Activated naive CD4-positive, alpha-beta T cell treated with anti-CD3 and anti-CD28 coated beads, Interleukin-2, amount 50 U/mL, for 24 hours (primary cell): ENCODE measurements around the gene MRPL58.
A peak's percentile ranks its signal among the peaks of the same experiment; 100 is the strongest.
"Not testable (repeated sequence)": the region's sequence is repeated elsewhere in the genome, so short reads cannot be mapped to it uniquely, and the experiment has no call there.

Experiments used
- H3K27ac Mint-ChIP-seq: one replicate; pipeline ENCODE4 v1.8.0; 2021; ENCODE audit warnings: mild to moderate bottlenecking, mixed read lengths
- H3K27me3 Mint-ChIP-seq: one replicate; pipeline ENCODE4 v1.8.0; 2021; ENCODE audit warnings: mixed read lengths
- H3K36me3 Mint-ChIP-seq: one replicate; pipeline ENCODE4 v1.8.0; 2021; ENCODE audit warnings: mixed read lengths
- H3K4me1 Mint-ChIP-seq: one replicate; pipeline ENCODE4 v1.8.0; 2021; ENCODE audit warnings: mixed read lengths
- H3K4me3 Mint-ChIP-seq: one replicate; pipeline ENCODE4 v1.8.0; 2021; ENCODE audit warnings: mild to moderate bottlenecking, mixed read lengths
- H3K9me3 Mint-ChIP-seq: one replicate; pipeline ENCODE4 v1.8.0; 2021; ENCODE audit warnings: mixed read lengths

MRPL58 gene

DNA sequence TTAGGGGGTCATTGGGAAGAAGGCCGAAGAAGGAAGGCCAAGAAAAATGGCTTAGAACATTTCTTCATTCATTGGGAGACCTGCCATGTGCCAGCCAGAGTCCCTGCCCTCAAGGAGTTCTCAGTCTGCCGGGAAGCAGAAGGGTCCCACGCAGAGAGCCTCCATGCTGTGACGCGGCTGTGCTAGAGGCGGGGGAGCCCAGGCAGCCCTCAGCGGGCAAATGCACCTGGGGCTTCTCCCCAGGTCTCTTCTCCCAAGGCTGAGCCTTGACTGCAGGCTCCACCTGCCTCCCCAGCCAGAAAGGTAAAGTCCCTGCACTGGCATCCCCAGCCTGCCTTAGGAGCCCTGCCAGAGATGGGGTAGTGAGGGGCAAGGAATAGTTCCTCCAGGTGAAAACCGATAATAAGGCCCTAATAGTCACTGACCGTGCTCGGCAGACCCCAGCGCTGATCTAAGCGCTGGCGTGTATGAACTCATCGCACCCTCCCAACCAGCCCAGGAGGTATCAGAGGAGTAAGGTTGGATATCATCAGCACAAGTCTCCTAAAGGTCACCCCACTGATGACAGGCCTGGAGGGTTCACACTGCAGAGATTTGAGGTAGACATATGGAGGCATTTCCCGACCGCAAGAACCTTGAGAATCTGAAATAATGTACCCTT is 31.0 kb upstream of the MRPL58 start:
- Mint-ChIP-seq H3K27ac (no peak overlapping the region), H3K27me3 (no peaks in the 10 kb centered on the region), H3K4me1 (peaks cover 15% of the 10 kb centered on the region), H3K4me3 (peak overlapping the region; percentile 90), H3K9me3 (no peaks in the 10 kb centered on the region), H3K36me3 (no peaks in the 10 kb centered on the region)

DNA sequence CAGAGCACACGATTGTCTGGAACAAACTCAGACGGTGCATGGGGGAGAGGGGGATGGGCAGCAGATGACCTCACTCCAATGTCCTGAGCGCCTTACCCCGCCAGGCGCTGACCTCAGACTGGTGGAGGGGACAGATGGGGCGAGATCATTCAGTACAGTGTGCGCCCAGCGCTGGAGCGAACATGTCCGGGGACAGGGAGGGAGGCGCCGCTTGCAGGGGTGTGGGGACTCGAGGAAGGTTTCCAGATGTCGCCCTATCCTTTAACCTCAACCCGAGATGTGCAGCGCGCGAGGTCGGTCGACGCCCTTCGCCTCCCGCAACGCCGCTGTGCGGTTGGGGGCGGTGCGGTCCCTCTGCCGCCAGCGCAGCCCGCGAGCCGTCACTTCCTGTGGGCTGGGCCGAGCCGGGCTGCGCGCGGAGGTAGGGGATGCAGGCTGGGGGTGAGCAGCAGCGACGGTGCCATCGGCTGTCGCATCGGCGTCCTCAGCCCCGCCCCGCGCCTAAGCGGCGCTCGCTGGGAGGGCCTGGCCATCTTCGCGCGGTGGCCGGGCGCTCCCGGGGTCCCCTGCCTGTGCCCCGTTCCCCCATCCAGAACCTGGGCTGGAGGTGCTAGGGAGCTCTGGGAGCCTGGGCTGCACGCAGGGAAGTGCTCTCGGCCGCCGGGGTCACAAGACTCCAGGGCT is 30.3 kb upstream of the MRPL58 start:
- no peaks in the 10 kb centered on the region for H3K27me3 Mint-ChIP-seq
- no peak overlapping the region for H3K27ac Mint-ChIP-seq
- peaks cover 22% of the 10 kb centered on the region for H3K4me1 Mint-ChIP-seq
- peak overlapping the region; percentile 90 for H3K4me3 Mint-ChIP-seq
- H3K9me3 Mint-ChIP-seq: no peaks in the 10 kb centered on the region
- no peaks in the 10 kb centered on the region for H3K36me3 Mint-ChIP-seq

DNA sequence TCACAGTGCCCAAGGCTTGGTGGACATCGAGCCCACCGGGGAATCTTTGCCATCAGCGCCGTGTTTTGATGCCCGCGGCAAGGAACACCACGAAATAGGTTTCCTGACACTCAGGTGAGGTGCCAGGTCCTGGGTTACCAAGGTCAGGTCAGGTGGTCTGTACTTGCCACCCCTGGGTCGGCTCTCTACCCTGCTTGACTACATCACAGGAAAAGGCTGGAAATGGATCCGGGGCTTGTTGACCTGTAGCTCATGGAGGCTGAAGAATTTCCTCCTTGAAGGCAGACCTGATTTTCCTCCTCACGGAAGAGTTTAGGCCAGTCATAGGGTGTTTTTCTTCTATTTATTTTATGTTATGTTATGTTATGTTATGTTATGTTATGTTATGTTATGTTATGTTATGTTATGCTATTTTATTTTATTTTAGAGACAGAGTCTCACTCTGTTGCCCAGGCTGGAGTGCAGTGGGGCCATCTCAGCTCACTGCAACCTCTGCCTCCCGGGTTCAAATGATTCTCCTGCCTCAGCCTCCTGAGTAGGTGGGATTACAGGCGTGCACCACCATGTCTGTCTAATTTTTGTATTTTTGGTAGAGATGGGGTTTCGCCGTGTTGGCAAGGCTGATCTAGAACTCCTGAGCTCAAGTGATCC is 29.7 kb upstream of the MRPL58 start:
- not testable (repeated sequence) for H3K27ac Mint-ChIP-seq, H3K36me3 Mint-ChIP-seq, H3K9me3 Mint-ChIP-seq, H3K27me3 Mint-ChIP-seq
- peaks cover 24% of the 10 kb centered on the region for H3K4me1 Mint-ChIP-seq
- H3K4me3 Mint-ChIP-seq: peak overlapping the region; percentile 90

DNA sequence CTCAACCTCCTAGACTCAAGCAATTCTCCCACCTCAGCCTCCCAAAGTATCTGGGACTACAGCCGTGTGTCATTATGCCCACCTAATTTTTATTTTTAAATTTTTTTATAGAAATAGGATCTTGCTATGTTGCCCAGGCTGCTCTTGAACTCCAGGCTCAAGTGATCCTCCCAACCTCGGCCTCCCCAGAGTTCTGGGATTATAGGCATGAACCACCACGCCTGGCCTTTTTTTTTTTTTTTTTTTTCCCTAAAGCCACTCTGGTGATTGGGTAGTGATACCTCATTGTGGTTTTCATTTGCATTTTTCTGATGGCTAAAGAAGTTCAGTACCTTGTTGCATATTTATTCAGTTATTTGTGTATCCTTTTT is 26.3 kb upstream of the MRPL58 start:
- Mint-ChIP-seq H3K27me3 (no peaks in the 10 kb centered on the region), H3K9me3 (no peaks in the 10 kb centered on the region), H3K4me3 (no peak overlapping the region), H3K36me3 (no peaks in the 10 kb centered on the region), H3K27ac (no peak overlapping the region), H3K4me1 (peaks cover 18% of the 10 kb centered on the region)

DNA sequence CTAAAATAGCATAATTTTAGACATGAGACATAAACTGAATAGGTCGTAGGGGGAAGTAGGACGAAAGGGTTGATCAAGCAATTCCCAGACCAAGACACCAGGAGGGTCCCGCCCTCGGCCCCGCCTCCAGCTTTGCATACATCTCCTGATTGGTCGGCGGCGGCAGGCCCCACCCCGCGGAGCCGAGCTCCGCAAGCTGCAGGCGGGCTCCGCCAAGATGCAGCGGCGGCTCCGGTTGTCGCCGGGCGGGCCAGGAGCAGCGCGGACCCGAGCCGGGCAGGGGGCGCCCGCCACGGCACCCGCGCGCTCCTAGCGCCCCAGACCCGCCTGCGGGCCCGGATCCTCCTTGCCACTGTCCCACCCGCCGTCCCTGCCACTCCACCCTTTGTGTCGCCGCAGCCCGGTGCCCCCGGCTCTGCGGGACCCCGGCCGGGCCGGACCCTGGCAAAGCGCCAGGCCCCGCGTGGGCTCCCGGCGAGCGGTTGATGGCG is 25.0 kb upstream of the MRPL58 start, which contains the start of gene CDR2L:
Gene CDR2L (plus strand): TSS at position 215 of the 491 bp plus-strand sequence. CDS start 412 bp downstream, outside the sequence.
- Mint-ChIP-seq H3K27me3 (no peaks in the 10 kb centered on the region), H3K4me3 (peak within 1 kb of the TSS; percentile 92), H3K36me3 (no peaks in the 10 kb centered on the region), H3K9me3 (no peaks in the 10 kb centered on the region), H3K27ac (peak within 1 kb of the TSS; percentile 51), H3K4me1 (peaks cover 9% of the 10 kb centered on the region)

DNA sequence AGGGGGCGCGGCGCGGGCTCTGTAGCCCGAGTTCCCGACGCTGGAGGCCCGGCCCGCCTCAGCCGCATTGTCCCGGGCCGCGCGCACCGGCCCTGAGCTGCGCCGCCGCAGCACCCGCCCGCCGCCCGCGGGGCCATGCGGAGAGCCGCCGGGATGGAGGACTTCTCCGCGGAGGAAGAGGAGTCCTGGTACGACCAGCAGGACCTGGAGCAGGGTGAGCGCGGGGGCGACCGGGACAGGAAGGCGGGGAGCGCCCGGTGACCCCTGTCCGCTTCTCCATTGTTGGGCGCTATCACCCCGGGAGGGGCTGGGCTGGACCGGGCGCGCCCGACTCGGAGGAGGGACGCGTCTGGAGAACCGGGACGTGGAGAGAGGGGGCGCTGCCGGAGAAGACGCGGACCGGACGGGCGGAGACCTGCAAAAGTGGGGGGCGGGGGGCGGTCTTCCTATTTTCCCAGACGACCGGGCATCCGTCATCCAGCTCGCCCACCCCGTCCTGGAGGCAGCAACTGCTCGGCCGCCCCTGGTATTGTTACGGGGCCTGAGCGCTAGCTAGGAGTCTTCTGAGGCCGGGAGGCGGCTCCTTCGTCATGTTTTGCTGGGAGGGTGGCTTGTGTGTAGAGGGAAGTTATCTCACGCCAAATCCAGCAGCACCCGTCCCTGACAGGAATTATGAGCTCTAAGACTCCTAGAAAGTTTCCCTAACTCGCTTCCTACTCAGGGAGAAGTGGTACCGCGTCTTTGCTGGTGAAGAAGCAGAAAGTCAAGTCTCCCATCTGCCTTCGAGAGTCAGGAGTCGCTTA is 24.4 kb upstream of the MRPL58 start:
- H3K36me3 Mint-ChIP-seq: no peaks in the 10 kb centered on the region
- no peaks in the 10 kb centered on the region for H3K27me3 Mint-ChIP-seq
- H3K4me1 Mint-ChIP-seq: peaks cover 9% of the 10 kb centered on the region
- no peaks in the 10 kb centered on the region for H3K9me3 Mint-ChIP-seq
- H3K27ac Mint-ChIP-seq: no peak overlapping the region
- peak overlapping the region; percentile 57 for H3K4me3 Mint-ChIP-seq

DNA sequence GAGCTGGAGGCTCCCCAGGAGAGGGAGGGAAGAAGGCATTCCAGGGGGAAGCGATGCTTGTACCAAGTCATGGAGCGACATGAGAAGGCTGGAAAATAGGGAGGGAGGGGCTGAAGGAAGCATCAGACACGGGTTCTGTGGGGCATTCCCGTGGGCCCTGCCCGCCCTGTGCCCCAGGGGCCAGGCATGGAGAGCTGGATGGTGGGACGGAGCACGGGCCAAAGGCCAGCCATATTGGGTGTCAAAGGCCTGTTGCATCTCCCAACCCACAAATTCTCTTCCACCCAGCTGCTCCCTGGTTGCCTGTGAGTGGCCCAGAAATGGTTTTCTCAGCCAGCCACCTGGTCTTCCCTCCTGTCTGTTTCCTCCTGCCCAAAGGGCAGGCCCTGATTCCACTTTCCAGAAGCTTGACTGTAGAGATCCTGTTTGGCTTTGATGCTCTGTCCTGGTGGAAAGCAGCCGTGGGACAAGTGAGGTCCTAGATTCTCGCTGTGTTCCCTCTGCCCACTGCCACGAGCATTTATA is 21.8 kb upstream of the MRPL58 start:
- Mint-ChIP-seq H3K27me3 (no peaks in the 10 kb centered on the region), H3K9me3 (no peaks in the 10 kb centered on the region), H3K27ac (no peak overlapping the region), H3K36me3 (no peaks in the 10 kb centered on the region), H3K4me1 (peaks cover 9% of the 10 kb centered on the region), H3K4me3 (no peak overlapping the region)

DNA sequence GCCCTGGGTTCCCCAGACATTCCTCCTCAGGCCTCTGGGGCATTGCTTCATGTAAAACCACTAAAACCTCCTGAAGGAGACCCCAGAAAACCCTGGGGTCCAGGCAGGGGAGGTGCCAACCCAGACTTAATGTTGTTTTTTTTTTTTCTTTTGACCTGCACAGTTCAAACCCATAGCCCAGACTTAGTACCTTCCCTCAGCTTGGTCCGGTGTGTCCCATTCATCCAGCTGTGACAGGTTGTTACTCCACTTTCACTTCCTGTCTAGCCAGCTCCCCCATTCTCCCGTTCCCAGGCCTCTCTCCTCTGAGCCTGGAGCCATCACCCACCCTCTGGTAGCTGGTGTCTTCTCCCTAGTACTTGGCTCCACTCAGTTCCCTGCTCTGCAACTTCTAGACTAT is 20.2 kb upstream of the MRPL58 start:
- Mint-ChIP-seq H3K4me3 (no peak overlapping the region), H3K4me1 (peaks cover 1% of the 10 kb centered on the region), H3K9me3 (no peaks in the 10 kb centered on the region), H3K27ac (no peak overlapping the region), H3K27me3 (no peaks in the 10 kb centered on the region), H3K36me3 (no peaks in the 10 kb centered on the region)

DNA sequence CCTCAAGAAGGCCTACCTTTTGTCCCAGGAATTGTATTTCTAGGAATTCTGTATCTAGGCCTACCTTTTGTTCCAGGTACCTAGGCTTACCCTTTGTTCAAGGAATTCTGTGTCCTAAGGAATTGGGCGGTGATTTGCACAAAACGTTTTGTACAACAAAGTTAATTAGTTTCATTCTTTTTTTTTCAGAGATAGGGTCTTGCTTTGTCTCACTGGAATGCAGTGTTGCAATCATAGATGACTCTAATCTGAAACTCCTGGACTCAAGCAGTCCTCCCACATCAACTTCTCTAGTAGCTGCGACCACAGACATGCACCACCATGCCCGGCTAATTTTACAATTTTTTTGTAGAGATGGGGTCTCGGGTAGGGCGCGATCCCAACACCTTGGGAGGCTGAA is 18.0 kb upstream of the MRPL58 start:
- H3K4me1 Mint-ChIP-seq: no peaks in the 10 kb centered on the region
- H3K4me3 Mint-ChIP-seq: no peak overlapping the region
- no peak overlapping the region for H3K27ac Mint-ChIP-seq
- no peaks in the 10 kb centered on the region for H3K27me3 Mint-ChIP-seq
- H3K9me3 Mint-ChIP-seq: no peaks in the 10 kb centered on the region
- no peaks in the 10 kb centered on the region for H3K36me3 Mint-ChIP-seq

DNA sequence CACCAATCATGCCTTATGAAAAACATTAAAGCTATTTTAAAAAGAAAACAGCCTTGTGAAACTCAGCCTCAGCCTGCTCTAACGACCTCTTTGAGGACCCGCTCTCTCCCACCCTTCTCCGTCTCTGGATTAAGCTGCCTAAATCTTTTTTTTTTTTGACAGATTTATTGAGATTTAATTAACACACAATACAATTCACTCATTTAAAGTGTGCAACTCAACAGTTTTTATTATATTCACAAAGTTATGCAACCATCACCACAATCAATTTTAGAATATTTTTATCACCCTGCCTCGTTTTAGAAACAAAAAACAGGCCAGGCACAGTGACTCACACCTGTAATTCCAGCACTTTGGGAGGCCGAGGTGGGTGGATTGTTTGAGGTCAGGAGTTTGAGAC is 16.6 kb upstream of the MRPL58 start:
- H3K4me1 Mint-ChIP-seq: no peaks in the 10 kb centered on the region
- H3K27ac Mint-ChIP-seq: no peak overlapping the region
- H3K27me3 Mint-ChIP-seq: no peaks in the 10 kb centered on the region
- no peak overlapping the region for H3K4me3 Mint-ChIP-seq
- H3K36me3 Mint-ChIP-seq: no peaks in the 10 kb centered on the region
- H3K9me3 Mint-ChIP-seq: no peaks in the 10 kb centered on the region

DNA sequence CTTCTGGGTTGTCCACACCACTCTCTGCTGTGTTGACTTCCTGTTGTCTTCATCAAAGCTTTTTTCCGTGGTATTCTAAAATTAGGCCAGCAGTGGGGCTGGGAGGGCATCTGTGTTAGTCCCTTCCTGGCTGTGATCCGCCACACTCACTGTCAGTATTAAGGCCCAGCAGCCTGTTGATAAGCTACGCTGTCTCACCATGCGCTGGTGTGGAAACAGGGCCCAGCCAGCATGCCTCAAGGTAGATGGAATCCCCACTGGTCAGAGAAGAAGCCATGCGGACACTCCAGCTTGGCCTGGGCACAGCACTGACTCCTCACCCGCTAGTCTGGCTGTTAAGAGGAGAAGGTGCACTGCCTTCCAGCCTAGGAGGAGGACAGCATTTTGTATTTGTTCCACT is 13.7 kb upstream of the MRPL58 start:
- no peaks in the 10 kb centered on the region for H3K27me3 Mint-ChIP-seq

DNA sequence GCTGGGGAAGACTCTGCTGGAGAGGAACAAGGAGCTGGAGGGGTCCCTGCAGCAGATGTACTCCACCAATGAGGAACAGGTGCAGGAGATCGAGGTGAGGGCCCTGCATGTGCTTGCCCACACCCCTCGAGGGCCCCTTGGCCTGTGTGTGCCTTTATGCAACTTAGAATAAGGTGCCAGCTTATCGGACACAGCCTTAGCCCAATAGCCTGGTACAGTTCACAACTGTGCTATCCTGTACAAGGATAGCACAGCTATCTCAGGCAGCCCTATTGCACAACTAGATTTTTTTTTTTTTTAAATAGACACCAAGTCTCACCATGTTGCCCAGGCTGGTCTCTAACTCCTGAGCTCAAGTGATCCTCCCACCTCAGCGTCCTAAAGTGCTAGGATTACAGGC is 12.9 kb upstream of the MRPL58 start:
- Mint-ChIP-seq H3K27ac (no peak overlapping the region), H3K27me3 (no peaks in the 10 kb centered on the region), H3K4me3 (no peak overlapping the region), H3K4me1 (peaks cover 4% of the 10 kb centered on the region), H3K9me3 (no peaks in the 10 kb centered on the region), H3K36me3 (no peaks in the 10 kb centered on the region)

More for the DNA sequence above, 13.7 kb upstream of the MRPL58 start:
- H3K4me3 Mint-ChIP-seq: no peak overlapping the region
- no peaks in the 10 kb centered on the region for H3K9me3 Mint-ChIP-seq
- H3K36me3 Mint-ChIP-seq: no peaks in the 10 kb centered on the region
- H3K4me1 Mint-ChIP-seq: peaks cover 4% of the 10 kb centered on the region
- H3K27ac Mint-ChIP-seq: no peak overlapping the region

DNA sequence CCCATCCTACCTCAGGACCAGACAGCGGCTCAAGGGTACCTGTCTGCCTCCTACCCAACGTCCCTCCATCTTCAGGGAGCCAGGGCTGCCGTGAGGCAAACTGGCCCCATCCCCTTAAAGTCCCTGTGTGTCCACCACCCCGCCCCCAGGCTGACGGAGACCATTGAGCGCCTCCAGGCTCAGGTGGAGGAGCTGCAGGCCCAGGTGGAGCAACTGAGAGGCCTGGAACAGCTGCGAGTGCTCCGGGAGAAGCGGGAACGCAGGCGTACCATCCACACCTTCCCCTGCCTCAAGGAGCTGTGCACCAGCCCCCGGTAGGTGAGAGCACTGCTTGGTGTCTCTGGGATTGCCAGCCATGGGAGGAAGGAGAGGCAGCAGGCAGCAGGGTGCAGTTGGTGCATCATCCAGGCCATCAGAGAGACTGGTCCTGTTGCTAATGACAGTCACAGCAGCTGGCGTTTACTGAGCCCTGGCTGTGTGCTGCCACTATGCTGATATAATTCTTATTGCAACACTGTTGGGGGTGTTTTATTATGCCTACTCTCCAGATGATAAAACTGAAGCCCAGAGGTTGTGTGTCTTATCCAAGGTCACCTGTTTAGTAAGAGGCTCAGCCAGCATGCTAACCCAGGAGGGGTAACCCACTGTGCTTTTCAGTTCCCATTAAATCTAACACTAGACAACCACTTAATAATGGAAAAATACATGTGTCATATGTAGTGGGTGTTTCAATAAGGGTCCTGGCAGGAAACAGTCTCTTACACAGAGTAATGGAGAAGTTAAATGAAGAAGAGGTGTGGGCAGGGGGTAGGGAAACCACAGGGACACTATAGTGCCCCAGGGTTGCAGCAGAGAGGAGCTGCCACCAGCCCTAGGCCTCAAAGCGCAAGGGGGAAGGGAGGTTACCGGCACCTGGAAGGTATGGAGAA is 10.3 kb upstream of the MRPL58 start:
- Mint-ChIP-seq H3K27ac (no peak overlapping the region), H3K9me3 (no peaks in the 10 kb centered on the region), H3K4me3 (no peak overlapping the region), H3K4me1 (peaks cover 4% of the 10 kb centered on the region), H3K36me3 (no peaks in the 10 kb centered on the region), H3K27me3 (no peaks in the 10 kb centered on the region)

DNA sequence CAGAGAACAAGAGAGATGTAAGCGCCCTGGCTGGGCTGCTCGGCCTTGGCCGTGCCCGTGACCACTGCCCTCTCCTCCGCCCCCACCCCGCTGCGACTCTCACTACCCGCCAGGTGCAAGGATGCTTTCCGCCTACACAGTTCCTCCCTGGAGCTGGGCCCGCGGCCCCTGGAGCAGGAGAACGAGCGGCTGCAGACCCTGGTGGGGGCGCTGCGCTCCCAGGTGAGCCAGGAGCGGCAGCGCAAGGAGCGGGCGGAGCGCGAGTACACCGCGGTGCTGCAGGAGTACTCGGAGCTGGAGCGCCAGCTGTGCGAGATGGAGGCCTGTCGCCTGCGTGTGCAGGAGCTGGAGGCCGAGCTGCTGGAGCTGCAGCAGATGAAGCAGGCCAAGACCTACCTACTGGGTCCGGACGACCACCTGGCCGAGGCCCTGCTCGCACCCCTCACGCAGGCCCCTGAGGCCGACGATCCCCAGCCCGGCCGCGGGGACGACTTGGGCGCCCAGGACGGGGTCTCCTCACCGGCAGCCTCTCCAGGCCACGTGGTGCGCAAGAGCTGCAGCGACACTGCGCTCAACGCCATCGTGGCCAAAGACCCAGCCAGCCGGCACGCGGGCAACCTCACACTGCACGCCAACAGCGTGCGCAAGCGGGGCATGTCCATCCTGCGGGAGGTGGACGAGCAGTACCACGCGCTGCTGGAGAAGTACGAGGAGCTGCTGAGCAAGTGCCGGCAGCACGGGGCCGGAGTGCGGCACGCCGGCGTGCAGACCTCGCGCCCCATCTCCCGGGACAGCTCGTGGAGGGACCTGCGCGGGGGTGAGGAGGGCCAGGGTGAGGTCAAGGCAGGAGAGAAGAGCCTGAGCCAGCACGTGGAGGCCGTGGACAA is 9.2 kb upstream of the MRPL58 start:
- Mint-ChIP-seq H3K36me3 (no peaks in the 10 kb centered on the region), H3K27ac (no peak overlapping the region), H3K4me3 (no peak overlapping the region), H3K4me1 (peaks cover 4% of the 10 kb centered on the region), H3K9me3 (no peaks in the 10 kb centered on the region), H3K27me3 (no peaks in the 10 kb centered on the region)
